ENCODE data around the gene CDK2AP2.
A peak's percentile ranks its signal among the peaks of the same experiment; 100 is the strongest.
"Not testable (repeated sequence)": the region's sequence is repeated elsewhere in the genome, so short reads cannot be mapped to it uniquely, and the experiment has no call there.

CDK2AP2 gene

GRCh38 chr11:67523556-67524479 lies 15.9 kb upstream of the CDK2AP2 start:
- no peak for DNase-seq

- DNase-seq = no peak
Observed at GRCh38 chr11:67522844-67523555, 15.0 kb upstream of the CDK2AP2 start, which contains the start of gene CABP2. Gene CABP2, minus strand, starts transcription at chr11:67523446. Its CDS starts 120 bp downstream, at chr11:67523326.

GRCh38 chr11:67522338-67522737 lies 14.4 kb upstream of the CDK2AP2 start:
- DNase-seq = no peak

- DNase-seq = no peak
Observed at GRCh38 chr11:67521924-67522323, 14.0 kb upstream of the CDK2AP2 start.

GRCh38 chr11:67520856-67521824 lies 13.2 kb upstream of the CDK2AP2 start:
- no peak for DNase-seq

GRCh38 chr11:67519726-67520125 lies 11.8 kb upstream of the CDK2AP2 start:
- DNase-seq = no peak

- DNase-seq = no peak
Observed at GRCh38 chr11:67517784-67518552, 10.0 kb upstream of the CDK2AP2 start.

GRCh38 chr11:67516806-67517205 lies 8.8 kb upstream of the CDK2AP2 start:
- no peak for DNase-seq

GRCh38 chr11:67514116-67514515 lies 6.2 kb upstream of the CDK2AP2 start:
- DNase-seq = no peak

- DNase-seq = not testable (repeated sequence)
Observed at GRCh38 chr11:67511558-67511957, 3.6 kb upstream of the CDK2AP2 start.

GRCh38 chr11:67510023-67510345 lies 2.0 kb upstream of the CDK2AP2 start:
- no peak for DNase-seq

GRCh38 chr11:67508486-67509121 lies 642 bp upstream of the CDK2AP2 start:
- DNase-seq = peak; percentile 90

- DNase-seq = no peak
Observed at GRCh38 chr11:67507242-67507863, 609 bp downstream of the CDK2AP2 start.

- DNase-seq = no peak
Observed at GRCh38 chr11:67506426-67507051, 1.4 kb downstream of the CDK2AP2 start.

- peak; percentile 75 for DNase-seq
Observed at GRCh38 chr11:67505605-67506396, 2.2 kb downstream of the CDK2AP2 start.

GRCh38 chr11:67504950-67505581 lies 2.9 kb downstream of the CDK2AP2 start, which contains the start of gene PITPNM1:
Gene PITPNM1, minus strand, starts transcription at chr11:67505363. Its CDS starts 1,183 bp downstream, at chr11:67504180.
- no peak for DNase-seq

GRCh38 chr11:67504005-67504949 lies 3.7 kb downstream of the CDK2AP2 start:
- no peak for DNase-seq
